A549 (cell line): ENCODE results near the gene BCO1. TPM values are rescaled to one million over a fixed set of nuclear protein-coding genes. Genes with fewer than 3 reads are reported as not detected.

Experiments
- ATAC-seq, 2 experiments: fragments of 200-7000 bp in 1 of 2; fragments of >200 bp in 1 of 2; cut with Nextera tagmentation in 1 of 2; cut with Tn5 transposase in 1 of 2; 3 replicates each; pipeline versions ENCODE4 v1.8.0 to v1.9.1; 2018 to 2020; ENCODE audit warnings: mild to moderate bottlenecking in 1 of 2, moderate library complexity in 1 of 2
- CTCF ChIA-PET: fragments of 300-600 bp; sonication (Branson Sonifier 250); formaldehyde crosslinking; extraction: SDS; loops from one replicate; lab custom pipeline; 2021; ENCODE audit warnings: antibody characterized with exemption, inconsistent platforms; lab: Yijun Ruan, JAX
- POLR2A ChIA-PET: fragments of 350-600 bp; formaldehyde crosslinking; extraction: SDS; loops from one replicate; lab custom pipeline; 2021; ENCODE audit warnings: antibody characterized with exemption, inconsistent platforms; lab: Yijun Ruan, JAX
- DNase-seq, 2 experiments: peaks; one replicate each; pipeline versions ENCODE4 v3.0.0 to v3.0.0-alpha.2; 2011 to 2016; ENCODE audit warnings: low read depth in 1 of 2, low spot score in 1 of 2
- FAIRE-seq: peaks from 2 replicates; lab custom pipeline; 2011; peaks lifted over from hg19 to GRCh38; lab: Jason Lieb, UNC
- H3K27ac ChIP-seq, 2 experiments: fragments of >200 bp; sonication (Bioruptor Twin); formaldehyde crosslinking; 3 replicates each; pipeline ENCODE4 v1.5.1; 2016 to 2017
- H3K4me1 ChIP-seq: fragments of >200 bp; sonication (Bioruptor Twin); formaldehyde crosslinking; 3 replicates; pipeline ENCODE4 v1.6.1; 2016
- H3K4me2 ChIP-seq: fragments of >200 bp; sonication (Bioruptor Twin); formaldehyde crosslinking; 3 replicates; pipeline ENCODE4 v1.6.1; 2016
- H3K4me3 ChIP-seq: fragments of >200 bp; sonication (Bioruptor Twin); formaldehyde crosslinking; 3 replicates; pipeline ENCODE4 v1.5.1; 2016
- H3K9me3 ChIP-seq: fragments of >200 bp; sonication (Bioruptor Twin); formaldehyde crosslinking; 3 replicates; pipeline ENCODE4 v1.6.1; 2016
- ATOH8 ChIP-seq: fragments of 250-450 bp; sonication (Bioruptor Pico); IDR thresholded peaks from 2 replicates; pipeline ENCODE4 v1.5.0; 2020; ENCODE audit warnings: low read depth, mild to moderate bottlenecking, moderate library complexity
- BCL3 ChIP-seq: fragments of >200 bp; sonication (Bioruptor Twin); formaldehyde crosslinking; IDR thresholded peaks from 3 replicates; pipeline ENCODE4 v1.6.1; 2016
- CBX2 ChIP-seq: fragments of 200-600 bp; sonication (generic); IDR thresholded peaks from 2 replicates; pipeline ENCODE4 v1.6.1; 2016; ENCODE audit warnings: low read depth, mild to moderate bottlenecking, borderline replicate concordance
- CBX8 ChIP-seq: fragments of 200-600 bp; sonication (generic); IDR thresholded peaks from 2 replicates; pipeline ENCODE4 v1.6.1; 2016
- CHD2 ChIP-seq: fragments of 150-350 bp; IDR thresholded peaks from 2 replicates; pipeline ENCODE4 v1.6.1; 2014; ENCODE audit warnings: low read length; ENCODE audit not compliant: partially characterized antibody
- CHD4 ChIP-seq: fragments of 200-600 bp; sonication (generic); IDR thresholded peaks from 2 replicates; pipeline ENCODE4 v1.6.1; 2016; ENCODE audit warnings: antibody characterized with exemption, mild to moderate bottlenecking, borderline replicate concordance
- CTCF ChIP-seq: fragments of >200 bp; sonication (Bioruptor Twin); formaldehyde crosslinking; IDR thresholded peaks from 3 replicates; pipeline ENCODE4 v1.5.1; 2016
- E2F6 ChIP-seq: IDR thresholded peaks from 2 replicates; pipeline ENCODE4 v1.6.1; 2012; ENCODE audit warnings: low read depth, borderline replicate concordance
- EHF ChIP-seq: fragments of 250-450 bp; sonication (Bioruptor Pico); IDR thresholded peaks from 2 replicates; pipeline ENCODE4 v1.5.0; 2020; ENCODE audit warnings: mild to moderate bottlenecking
- EHMT2 ChIP-seq: fragments of 200-600 bp; sonication (generic); IDR thresholded peaks from 2 replicates; pipeline ENCODE4 v1.6.1; 2016; ENCODE audit warnings: antibody characterized with exemption, low read depth, mild to moderate bottlenecking, moderate library complexity
- HES2 ChIP-seq: fragments of >200 bp; sonication (Bioruptor Twin); formaldehyde crosslinking; IDR thresholded peaks from 2 replicates; pipeline ENCODE4 v1.6.1; 2016
- HEYL ChIP-seq: fragments of 250-450 bp; sonication (Bioruptor Pico); IDR thresholded peaks from 2 replicates; pipeline ENCODE4 v1.8.0; 2021; ENCODE audit warnings: mild to moderate bottlenecking, moderate library complexity
- HOXB13 ChIP-seq: fragments of 250-450 bp; sonication (Bioruptor Pico); IDR thresholded peaks from 2 replicates; pipeline ENCODE4 v1.5.0; 2020; ENCODE audit warnings: low read depth, mild to moderate bottlenecking, moderate library complexity
- KDM1A ChIP-seq: fragments of 200-600 bp; sonication (generic); IDR thresholded peaks from 2 replicates; pipeline ENCODE4 v1.6.1; 2016; ENCODE audit warnings: low read depth, mild to moderate bottlenecking
- KDM5A ChIP-seq: fragments of 200-600 bp; sonication (generic); IDR thresholded peaks from 2 replicates; pipeline ENCODE4 v1.6.1; 2016; ENCODE audit warnings: antibody characterized with exemption, mild to moderate bottlenecking
- MAFK ChIP-seq: fragments of 450-650 bp; IDR thresholded peaks from 2 replicates; pipeline ENCODE4 v1.6.1; 2014; ENCODE audit not compliant: partially characterized antibody
- MAX ChIP-seq: IDR thresholded peaks from 2 replicates; pipeline ENCODE4 v1.6.1; 2012
- NFE2L2 ChIP-seq: fragments of 150-350 bp; conservative IDR thresholded peaks from 2 replicates; pipeline ENCODE4 v1.6.1; 2014; ENCODE audit warnings: low read length
- NPAS2 ChIP-seq: fragments of 250-450 bp; sonication (Bioruptor Pico); IDR thresholded peaks from 2 replicates; pipeline ENCODE4 v1.8.0; 2022; ENCODE audit warnings: mild to moderate bottlenecking, moderate library complexity, borderline replicate concordance
- NR3C1 ChIP-seq: fragments of >200 bp; sonication (Bioruptor Twin); formaldehyde crosslinking; IDR thresholded peaks from 3 replicates; pipeline ENCODE4 v1.6.1; 2017
- RAD21 ChIP-seq, 2 experiments: fragments of >200 bp in 1 of 2; sonication (Bioruptor Twin) in 1 of 2; formaldehyde crosslinking in 1 of 2; IDR thresholded peaks in 1 of 2; conservative IDR thresholded peaks in 1 of 2; 2 replicates in 1 of 2; 3 replicates in 1 of 2; pipeline ENCODE4 v1.6.1; 2012 to 2018; ENCODE audit warnings: inconsistent platforms in 1 of 2
- RARB ChIP-seq: fragments of 250-450 bp; sonication (Bioruptor Pico); IDR thresholded peaks from 2 replicates; pipeline ENCODE4 v1.8.0; 2021; ENCODE audit warnings: mild to moderate bottlenecking, moderate library complexity
- REST ChIP-seq: fragments of 200-600 bp; sonication (generic); IDR thresholded peaks from 2 replicates; pipeline ENCODE4 v1.6.1; 2016; ENCODE audit warnings: antibody characterized with exemption, mild to moderate bottlenecking, moderate library complexity
- RFX5 ChIP-seq: fragments of 450-650 bp; IDR thresholded peaks from 2 replicates; pipeline ENCODE4 v1.7.1; 2014; ENCODE audit warnings: antibody characterized with exemption, mild to moderate bottlenecking, moderate library complexity
- TFCP2L1 ChIP-seq: fragments of 250-450 bp; sonication (Bioruptor Pico); IDR thresholded peaks from 2 replicates; pipeline ENCODE4 v1.5.0; 2021; ENCODE audit warnings: mild to moderate bottlenecking
- ZC3H11A ChIP-seq: fragments of 450-650 bp; IDR thresholded peaks from 2 replicates; pipeline ENCODE4 v1.6.1; 2014; ENCODE audit warnings: antibody characterized with exemption, mild to moderate bottlenecking
- ZFP36 ChIP-seq: fragments of 450-650 bp; IDR thresholded peaks from 2 replicates; pipeline ENCODE4 v1.6.1; 2014; ENCODE audit warnings: borderline replicate concordance; ENCODE audit not compliant: partially characterized antibody
- WGBS: methylation state at CpG from one replicate; pipeline ENCODE4 v1.1.6; 2017; ENCODE audit errors: missing lambda C conversion rate; 5-methylcytosine and 5-hydroxymethylcytosine counted together
- polyA plus RNA-seq, 4 experiments: library from polyadenylated mRNA; depleted of rRNA in 3 of 4; stranded (reverse); fragments of >200 nt; fragmentation: RNase III in 1 of 4; extraction: RNeasy Plus Mini Kit Qiagen cat#74134 plus additional on column Dnase treatment in 1 of 4; gene quantifications; 2 replicates in 3 of 4; 3 replicates in 1 of 4; pipeline ENCODE4 v1.2.3, GENCODE V29; 2011 to 2017

BCO1 gene
- polyA plus RNA-seq, 2 of the 4 experiments (the other 2 are of a cell fraction) = 5.0 to 6.2 TPM

GRCh38 chr16:81251871-81252270 is 13.4 kb downstream of the BCO1 start:
- DNase-seq = no peak
- ATAC-seq = no peak
- WGBS = 74% methylated on average over 2 of the region's 2 CpGs
- Histone ChIP-seq H3K9me3 (no peaks in the 10 kb centered on the region), H3K4me3 (no peak overlapping the region), H3K4me1 (no peaks in the 10 kb centered on the region), H3K27ac (no peak overlapping the region), H3K4me2 (no peak overlapping the region)
- no peak for FAIRE-seq
- CTCF ChIA-PET = no interaction called here
- TF ChIP-seq ZFP36 = no peak
- TF ChIP-seq KDM1A = no peak
- no peak for TF ChIP-seq BCL3
- TF ChIP-seq ZC3H11A = no peak
- no peak for TF ChIP-seq HES2
- no peak for TF ChIP-seq E2F6
- no peak for TF ChIP-seq TFCP2L1
- no peak for TF ChIP-seq KDM5A
- no peak for TF ChIP-seq RARB (CRISPR knock-in tag)
- no peak for TF ChIP-seq NFE2L2
- no peak for TF ChIP-seq EHMT2
- TF ChIP-seq EHF = no peak
- TF ChIP-seq CBX2 = no peak
- POLR2A ChIA-PET = no interaction called here

GRCh38 chr16:81253141-81253540 is 14.7 kb downstream of the BCO1 start:
- DNase-seq (no peak), ATAC-seq (no peak)
- 87% methylated on average over 5 of the region's 5 CpGs for WGBS
- Histone ChIP-seq H3K9me3 (no peaks in the 10 kb centered on the region), H3K27ac (no peak overlapping the region), H3K4me2 (no peak overlapping the region)
- TF ChIP-seq ZC3H11A = no peak
- no peak for TF ChIP-seq REST
- no peak for TF ChIP-seq CBX8
- TF ChIP-seq BCL3 = no peak
- no peak for TF ChIP-seq KDM1A
- no peak for TF ChIP-seq ATOH8 (CRISPR knock-in tag)
- no peak for TF ChIP-seq RFX5
- no peak for TF ChIP-seq CHD4
- no peak for TF ChIP-seq RAD21 (conservative IDR thresholded peaks at IDR 0.05 in 1 of 2, IDR thresholded peaks at IDR 0.05 in 1 of 2)
- no peak for TF ChIP-seq CHD2
- TF ChIP-seq NR3C1 = no peak
- TF ChIP-seq MAFK = no peak
- no peak for TF ChIP-seq MAX
- TF ChIP-seq NPAS2 (CRISPR knock-in tag) = no peak
- no peak for TF ChIP-seq HEYL (CRISPR knock-in tag)
- TF ChIP-seq CTCF = no peak
- no peak for TF ChIP-seq RARB (CRISPR knock-in tag)
- no peak for TF ChIP-seq HES2
- TF ChIP-seq HOXB13 (CRISPR knock-in tag) = no peak
- TF ChIP-seq, all 56 proteins: peak for 0
- ChIA-PET CTCF (no interaction called here), POLR2A (no interaction called here)
- Histone ChIP-seq H3K4me1 (no peaks in the 10 kb centered on the region), H3K4me3 (no peak overlapping the region)
- no peak for FAIRE-seq
